ENCODE measurements around the gene TGFB1I1.
"Not testable (repeated sequence)": the region's sequence is repeated elsewhere in the genome, so short reads cannot be mapped to it uniquely, and the experiment has no call there.

Gene TGFB1I1

GRCh38 chr16:31502981-31503380, 31.0 kb downstream of the TGFB1I1 start:
- Histone ChIP-seq H3K9me3 (replicated peaks in 1 of 2; ENCODE audit: control insufficient read depth in 2 of 2, insufficient read depth in 1 of 2, low read depth in 1 of 2, low read length in 2 of 2) (no peaks in the 10 kb centered on the region), H3K18ac (ENCODE audit: low read length) (no peak overlapping the region), H3K27ac (replicated peaks; ENCODE audit: low read length) (no peak overlapping the region), H2BK15ac (ENCODE audit: low read length) (no peak overlapping the region), H3K4me3 (ENCODE audit: low read length in 2 of 2) (no peak overlapping the region), H3K23ac (ENCODE audit: low read depth, low read length, poor library complexity) (no peak overlapping the region), H3K27me3 (ENCODE audit: control insufficient read depth in 3 of 3, insufficient read depth in 3 of 3, low read depth in 1 of 3, low read length in 3 of 3) (no peaks in the 10 kb centered on the region), H3K36me3 (replicated peaks in 1 of 2; ENCODE audit: control insufficient read depth in 2 of 2, insufficient read depth in 2 of 2, low read length in 2 of 2) (peaks cover 6 to 50% of the 10 kb centered on the region in 2 donors), H3K4ac (ENCODE audit: low read length) (no peak overlapping the region), H4K91ac (ENCODE audit: low read depth, low read length, poor library complexity) (no peak overlapping the region), H2BK120ac (ENCODE audit: low read depth, low read length) (no peak overlapping the region), H2BK5ac (ENCODE audit: low read length) (no peak overlapping the region), H2AFZ (ENCODE audit: low read length) (no peak overlapping the region), H3K4me2 (ENCODE audit: insufficient read depth, low read length, poor library complexity, severe bottlenecking) (no peak overlapping the region), H2BK12ac (ENCODE audit: low read length) (no peak overlapping the region), H3K9ac (ENCODE audit: low read depth, low read length, poor library complexity) (no peak overlapping the region), H3K14ac (ENCODE audit: low read length) (no peak overlapping the region), H4K8ac (ENCODE audit: low read depth, low read length) (no peak overlapping the region), H3K79me1 (ENCODE audit: low read depth, low read length) (no peaks in the 10 kb centered on the region), H2AK5ac (ENCODE audit: low read depth, low read length) (no peak overlapping the region), H3K4me1 (ENCODE audit: control insufficient read depth in 2 of 2, insufficient read depth in 1 of 2, low read depth in 1 of 2, low read length in 2 of 2) (peaks cover 2 to 10% of the 10 kb centered on the region in 2 donors)
- DNase-seq (ENCODE audit: low spot score): no peak

GRCh38 chr16:31503555-31503954, 31.6 kb downstream of the TGFB1I1 start:
- H2BK15ac ChIP-seq (ENCODE audit: low read length); H4K91ac ChIP-seq (ENCODE audit: low read depth, low read length, poor library complexity); H3K27me3 ChIP-seq (ENCODE audit: control insufficient read depth in 3 of 3, insufficient read depth in 3 of 3, low read depth in 1 of 3, low read length in 3 of 3); H2AK5ac ChIP-seq (ENCODE audit: low read depth, low read length); H3K9ac ChIP-seq (ENCODE audit: low read depth, low read length, poor library complexity); DNase-seq (ENCODE audit: low spot score); H3K79me1 ChIP-seq (ENCODE audit: low read depth, low read length); H3K23ac ChIP-seq (ENCODE audit: low read depth, low read length, poor library complexity); H3K4me2 ChIP-seq (ENCODE audit: insufficient read depth, low read length, poor library complexity, severe bottlenecking); H3K18ac ChIP-seq (ENCODE audit: low read length); H2BK120ac ChIP-seq (ENCODE audit: low read depth, low read length); H2AFZ ChIP-seq (ENCODE audit: low read length); H3K4ac ChIP-seq (ENCODE audit: low read length); H2BK5ac ChIP-seq (ENCODE audit: low read length); H3K14ac ChIP-seq (ENCODE audit: low read length); H3K4me3 ChIP-seq (ENCODE audit: low read length in 2 of 2); H3K9me3 ChIP-seq (replicated peaks in 1 of 2; ENCODE audit: control insufficient read depth in 2 of 2, insufficient read depth in 1 of 2, low read depth in 1 of 2, low read length in 2 of 2); H2BK12ac ChIP-seq (ENCODE audit: low read length); H4K8ac ChIP-seq (ENCODE audit: low read depth, low read length); H3K27ac ChIP-seq (replicated peaks; ENCODE audit: low read length): not testable (repeated sequence)
- peaks cover 6 to 45% of the 10 kb centered on the region in 2 donors for H3K36me3 ChIP-seq (replicated peaks in 1 of 2; ENCODE audit: control insufficient read depth in 2 of 2, insufficient read depth in 2 of 2, low read length in 2 of 2)
- H3K4me1 ChIP-seq (ENCODE audit: control insufficient read depth in 2 of 2, insufficient read depth in 1 of 2, low read depth in 1 of 2, low read length in 2 of 2): peaks cover 2 to 10% of the 10 kb centered on the region in 2 donors
- no CpG with 5 or more reads among the region's 8 CpGs for WGBS, 2 donors (ENCODE audit: extremely low coverage in 2 of 2, insufficient read length in 2 of 2, insufficient replicate concordance in 1 of 2)

GRCh38 chr16:31504159-31504558, 32.2 kb downstream of the TGFB1I1 start:
- Histone ChIP-seq H2BK12ac (ENCODE audit: low read length) (no peak overlapping the region), H4K91ac (ENCODE audit: low read depth, low read length, poor library complexity) (no peak overlapping the region), H2AK5ac (ENCODE audit: low read depth, low read length) (no peak overlapping the region), H2BK5ac (ENCODE audit: low read length) (no peak overlapping the region), H3K79me1 (ENCODE audit: low read depth, low read length) (no peaks in the 10 kb centered on the region), H3K23ac (ENCODE audit: low read depth, low read length, poor library complexity) (no peak overlapping the region), H3K4ac (ENCODE audit: low read length) (no peak overlapping the region), H3K14ac (ENCODE audit: low read length) (no peak overlapping the region), H3K4me3 (ENCODE audit: low read length in 2 of 2) (no peak overlapping the region), H4K8ac (ENCODE audit: low read depth, low read length) (no peak overlapping the region), H3K9ac (ENCODE audit: low read depth, low read length, poor library complexity) (no peak overlapping the region), H2AFZ (ENCODE audit: low read length) (no peak overlapping the region), H3K18ac (ENCODE audit: low read length) (no peak overlapping the region), H3K4me2 (ENCODE audit: insufficient read depth, low read length, poor library complexity, severe bottlenecking) (no peak overlapping the region), H3K4me1 (ENCODE audit: control insufficient read depth in 2 of 2, insufficient read depth in 1 of 2, low read depth in 1 of 2, low read length in 2 of 2) (peaks cover 2 to 10% of the 10 kb centered on the region in 2 donors), H3K27ac (replicated peaks; ENCODE audit: low read length) (no peak overlapping the region), H2BK15ac (ENCODE audit: low read length) (no peak overlapping the region), H3K27me3 (ENCODE audit: control insufficient read depth in 3 of 3, insufficient read depth in 3 of 3, low read depth in 1 of 3, low read length in 3 of 3) (no peaks in the 10 kb centered on the region), H3K36me3 (replicated peaks in 1 of 2; ENCODE audit: control insufficient read depth in 2 of 2, insufficient read depth in 2 of 2, low read length in 2 of 2) (peaks cover 3 to 39% of the 10 kb centered on the region in 2 donors), H3K9me3 (replicated peaks in 1 of 2; ENCODE audit: control insufficient read depth in 2 of 2, insufficient read depth in 1 of 2, low read depth in 1 of 2, low read length in 2 of 2) (no peaks in the 10 kb centered on the region), H2BK120ac (ENCODE audit: low read depth, low read length) (no peak overlapping the region)
- WGBS, 2 donors (ENCODE audit: extremely low coverage in 2 of 2, insufficient read length in 2 of 2, insufficient replicate concordance in 1 of 2): no CpG with 5 or more reads among the region's 8 CpGs
- DNase-seq (ENCODE audit: low spot score): no peak

- H3K4ac ChIP-seq (ENCODE audit: low read length): no peak overlapping the region
- H3K4me2 ChIP-seq (ENCODE audit: insufficient read depth, low read length, poor library complexity, severe bottlenecking): no peak overlapping the region
- no peak overlapping the region for H2BK12ac ChIP-seq (ENCODE audit: low read length)
- no peak overlapping the region for H2BK120ac ChIP-seq (ENCODE audit: low read depth, low read length)
- H3K36me3 ChIP-seq (replicated peaks in 1 of 2; ENCODE audit: control insufficient read depth in 2 of 2, insufficient read depth in 2 of 2, low read length in 2 of 2): peaks cover 0 to 25% of the 10 kb centered on the region in 2 donors
- no peak overlapping the region for H3K14ac ChIP-seq (ENCODE audit: low read length)
- peaks cover 2 to 10% of the 10 kb centered on the region in 2 donors for H3K4me1 ChIP-seq (ENCODE audit: control insufficient read depth in 2 of 2, insufficient read depth in 1 of 2, low read depth in 1 of 2, low read length in 2 of 2)
- H3K23ac ChIP-seq (ENCODE audit: low read depth, low read length, poor library complexity): no peak overlapping the region
- H3K9me3 ChIP-seq (replicated peaks in 1 of 2; ENCODE audit: control insufficient read depth in 2 of 2, insufficient read depth in 1 of 2, low read depth in 1 of 2, low read length in 2 of 2): no peaks in the 10 kb centered on the region
- H2BK15ac ChIP-seq (ENCODE audit: low read length): no peak overlapping the region
- no peaks in the 10 kb centered on the region for H3K79me1 ChIP-seq (ENCODE audit: low read depth, low read length)
- no peak overlapping the region for H4K91ac ChIP-seq (ENCODE audit: low read depth, low read length, poor library complexity)
- no peak overlapping the region for H3K27ac ChIP-seq (replicated peaks; ENCODE audit: low read length)
- no peak overlapping the region for H3K9ac ChIP-seq (ENCODE audit: low read depth, low read length, poor library complexity)
- H3K18ac ChIP-seq (ENCODE audit: low read length): no peak overlapping the region
- H2AFZ ChIP-seq (ENCODE audit: low read length): no peak overlapping the region
- H2AK5ac ChIP-seq (ENCODE audit: low read depth, low read length): no peak overlapping the region
- DNase-seq (ENCODE audit: low spot score): no peak
- no peak overlapping the region for H2BK5ac ChIP-seq (ENCODE audit: low read length)
- H3K27me3 ChIP-seq (ENCODE audit: control insufficient read depth in 3 of 3, insufficient read depth in 3 of 3, low read depth in 1 of 3, low read length in 3 of 3): no peaks in the 10 kb centered on the region
- WGBS, 2 donors (ENCODE audit: extremely low coverage in 2 of 2, insufficient read length in 2 of 2, insufficient replicate concordance in 1 of 2): no CpG with 5 or more reads among the region's 4 CpGs
- H4K8ac ChIP-seq (ENCODE audit: low read depth, low read length): no peak overlapping the region
- no peak overlapping the region for H3K4me3 ChIP-seq (ENCODE audit: low read length in 2 of 2)
Observed at GRCh38 chr16:31505483-31505882, 33.5 kb downstream of the TGFB1I1 start.

Data from neuronal stem cell (in vitro differentiated cells).